H1 (cell line): ENCODE results near the gene TBC1D10A. TPM values are rescaled to one million over a fixed set of nuclear protein-coding genes. Genes with fewer than 3 reads are reported as not detected.

Source experiments
- CTCF ChIA-PET: fragments of 300-600 bp; sonication (Branson Sonifier 250); formaldehyde crosslinking; loops from one replicate; lab custom pipeline; 2021; ENCODE audit not compliant: partially characterized antibody; lab: Charles Lee
- POLR2A ChIA-PET: fragments of 300-600 bp; sonication (Branson Sonifier 250); formaldehyde crosslinking; loops from one replicate; lab custom pipeline; 2021; ENCODE audit warnings: inconsistent platforms; ENCODE audit not compliant: partially characterized antibody; lab: Charles Lee
- DNase-seq, 2 experiments: peaks; one replicate each; pipeline versions ENCODE4 v3.0.0 to v3.0.0-alpha.2; 2010 to 2022; ENCODE audit warnings: low spot score in 2 of 2, low read depth in 1 of 2, mixed read lengths in 1 of 2
- FAIRE-seq: peaks from 2 replicates; lab custom pipeline; 2011; peaks lifted over from hg19 to GRCh38; lab: Jason Lieb, UNC
- H2AFZ ChIP-seq: 2 replicates; pipeline ENCODE4 v1.8.1; 2012; ENCODE audit warnings: low read length, inconsistent platforms
- H2AK5ac ChIP-seq: 2 replicates; pipeline ENCODE4 v1.6.1; 2013; ENCODE audit warnings: low read depth, low read length
- H2BK120ac ChIP-seq: replicated peaks from 2 replicates; pipeline ENCODE3; 2013; ENCODE audit warnings: low read depth, low read length, inconsistent platforms
- H2BK12ac ChIP-seq: 2 replicates; pipeline ENCODE4 v1.6.1; 2013; ENCODE audit warnings: low read depth, low read length
- H2BK15ac ChIP-seq: 2 replicates; pipeline ENCODE4 v1.6.1; 2013; ENCODE audit warnings: low read length
- H2BK20ac ChIP-seq: 2 replicates; pipeline ENCODE4 v1.6.1; 2013; ENCODE audit warnings: low read length
- H2BK5ac ChIP-seq: 2 replicates; pipeline ENCODE4 v1.6.1; 2013; ENCODE audit warnings: low read depth, low read length
- H3K14ac ChIP-seq: 2 replicates; pipeline ENCODE4 v1.6.1; 2013; ENCODE audit warnings: inconsistent platforms; ENCODE audit not compliant: insufficient read length
- H3K18ac ChIP-seq: 2 replicates; pipeline ENCODE4 v1.6.1; 2013; ENCODE audit warnings: low read length; ENCODE audit errors: extremely low read depth
- H3K23ac ChIP-seq: 2 replicates; pipeline ENCODE4 v1.6.1; 2013; ENCODE audit warnings: inconsistent platforms; ENCODE audit not compliant: insufficient read length
- H3K23me2 ChIP-seq: 2 replicates; pipeline ENCODE4 v1.6.1; 2013; ENCODE audit warnings: low read depth, low read length
- H3K27ac ChIP-seq: 2 replicates; pipeline ENCODE4 v1.6.1; 2011; ENCODE audit warnings: low read depth, low read length, inconsistent platforms
- H3K27me3 ChIP-seq, 4 experiments: replicated peaks in 1 of 4; 1 replicate in 1 of 4; 2 replicates in 3 of 4; pipeline versions ENCODE4 v1.6.1 to v1.8.1; 2011 to 2013; ENCODE audit warnings: low read length in 3 of 4, mild to moderate bottlenecking in 3 of 4, inconsistent platforms in 2 of 4, mixed read lengths in 2 of 4, moderate library complexity in 1 of 4; ENCODE audit not compliant: control insufficient read depth in 3 of 4, insufficient read depth in 3 of 4; ENCODE audit errors: extremely low read depth in 1 of 4
- H3K36me3 ChIP-seq, 4 experiments: 2 replicates each; pipeline versions ENCODE4 v1.6.1 to v1.8.1; 2011 to 2013; ENCODE audit warnings: mild to moderate bottlenecking in 4 of 4, low read length in 3 of 4, moderate library complexity in 2 of 4, control low read depth in 1 of 4, inconsistent platforms in 1 of 4; ENCODE audit not compliant: insufficient read depth in 4 of 4, control insufficient read depth in 2 of 4
- H3K4ac ChIP-seq: replicated peaks from 2 replicates; pipeline ENCODE3; 2013; ENCODE audit warnings: low read length, low read depth, mixed read lengths, inconsistent platforms; ENCODE audit not compliant: insufficient read length
- H3K4me1 ChIP-seq, 4 experiments: replicated peaks in 1 of 4; 1 replicate in 1 of 4; 2 replicates in 3 of 4; pipeline versions ENCODE4 v1.6.1 to v1.8.1; 2011 to 2013; ENCODE audit warnings: low read length in 3 of 4, inconsistent platforms in 2 of 4, mixed read lengths in 1 of 4; ENCODE audit not compliant: insufficient read depth in 4 of 4, control insufficient read depth in 3 of 4
- H3K4me2 ChIP-seq, 2 experiments: 2 replicates each; pipeline versions ENCODE4 v1.6.1 to v1.8.1; 2011 to 2013; ENCODE audit warnings: low read depth in 2 of 2, low read length in 2 of 2, control low read depth in 1 of 2, inconsistent platforms in 1 of 2, mild to moderate bottlenecking in 1 of 2; ENCODE audit not compliant: insufficient read depth in 1 of 2
- H3K4me3 ChIP-seq, 4 experiments: fragments of 200-600, 300-600 bp in 1 of 4; sonication (generic), shearing (Covaris generic), sonication (Bioruptor Twin) in 1 of 4; 2 replicates each; pipeline versions ENCODE4 v1.5.1 to v1.8.1; 2011 to 2016; ENCODE audit warnings: low read length in 4 of 4, low read depth in 3 of 4, control low read depth in 2 of 4, inconsistent platforms in 2 of 4, mild to moderate bottlenecking in 2 of 4, mixed read lengths in 1 of 4, moderate library complexity in 1 of 4; ENCODE audit not compliant: insufficient read depth in 2 of 4; ENCODE audit errors: extremely low read depth in 1 of 4
- H3K56ac ChIP-seq: replicated peaks from 2 replicates; pipeline ENCODE3; 2013; ENCODE audit warnings: low read depth, mild to moderate bottlenecking, mixed read lengths, low read length, inconsistent platforms; ENCODE audit not compliant: insufficient read length
- H3K79me1 ChIP-seq: 2 replicates; pipeline ENCODE4 v1.6.1; 2013; ENCODE audit warnings: low read depth, low read length, control low read depth
- H3K79me2 ChIP-seq, 2 experiments: 2 replicates each; pipeline versions ENCODE4 v1.6.1 to v1.8.1; 2012 to 2013; ENCODE audit warnings: low read length in 2 of 2, mild to moderate bottlenecking in 2 of 2, inconsistent platforms in 1 of 2; ENCODE audit not compliant: insufficient read depth in 2 of 2, control insufficient read depth in 1 of 2
- H3K9ac ChIP-seq, 4 experiments: replicated peaks in 1 of 4; 1 replicate in 1 of 4; 2 replicates in 3 of 4; pipeline versions ENCODE4 v1.6.1 to v1.8.1; 2011 to 2013; ENCODE audit warnings: low read depth in 3 of 4, low read length in 3 of 4, control low read depth in 2 of 4, mild to moderate bottlenecking in 2 of 4, moderate library complexity in 2 of 4, inconsistent platforms in 1 of 4; ENCODE audit errors: extremely low read depth in 1 of 4
- H3K9me3 ChIP-seq, 2 experiments: 2 replicates each; pipeline versions ENCODE4 v1.6.1 to v1.8.1; 2012 to 2013; ENCODE audit warnings: mild to moderate bottlenecking in 2 of 2, moderate library complexity in 2 of 2, control low read depth in 1 of 2, inconsistent platforms in 1 of 2, low read depth in 1 of 2, low read length in 1 of 2, mixed read lengths in 1 of 2; ENCODE audit not compliant: insufficient read depth in 2 of 2
- H4K20me1 ChIP-seq, 2 experiments: replicated peaks in 1 of 2; 2 replicates each; pipeline versions ENCODE3 to v1.8.1; 2011 to 2013; ENCODE audit warnings: inconsistent platforms in 2 of 2, low read length in 2 of 2, mild to moderate bottlenecking in 1 of 2; ENCODE audit not compliant: insufficient read depth in 2 of 2, control insufficient read depth in 1 of 2
- H4K5ac ChIP-seq: 2 replicates; pipeline ENCODE4 v1.6.1; 2013; ENCODE audit warnings: low read length, low read depth, mixed read lengths, inconsistent platforms; ENCODE audit not compliant: insufficient read length
- H4K8ac ChIP-seq: 2 replicates; pipeline ENCODE4 v1.8.0; 2013; ENCODE audit warnings: mild to moderate bottlenecking, moderate library complexity, low read length, inconsistent platforms; ENCODE audit not compliant: insufficient read depth; ENCODE audit errors: extremely low read depth
- H4K91ac ChIP-seq: replicated peaks from 2 replicates; pipeline ENCODE3; 2013; ENCODE audit warnings: low read length, mixed read lengths, inconsistent platforms; ENCODE audit not compliant: insufficient read length
- ATF2 ChIP-seq: IDR thresholded peaks from 2 replicates; pipeline ENCODE4 v1.6.1; 2012; ENCODE audit warnings: low read length, inconsistent platforms
- BACH1 ChIP-seq: IDR thresholded peaks from 2 replicates; pipeline ENCODE4 v1.6.1; 2012; ENCODE audit warnings: low read length, improper control_type of control experiment
- BCL11A ChIP-seq, 2 experiments: IDR thresholded peaks; one replicate each; pipeline ENCODE4 v1.6.1; 2011; ENCODE audit warnings: low read depth in 2 of 2, low read length in 2 of 2, mild to moderate bottlenecking in 2 of 2
- CBX5 ChIP-seq: fragments of 300-800, 300-1000 bp; sonication (generic); IDR thresholded peaks from 2 replicates; pipeline ENCODE4 v1.7.1; 2016; ENCODE audit warnings: antibody characterized with exemption, low read length, low read depth
- EP300 ChIP-seq, 2 experiments: IDR thresholded peaks; 1 replicate in 1 of 2; 2 replicates in 1 of 2; pipeline ENCODE4 v1.6.1; 2011 to 2012; ENCODE audit warnings: low read depth in 2 of 2, low read length in 2 of 2, mild to moderate bottlenecking in 2 of 2, borderline replicate concordance in 1 of 2, inconsistent platforms in 1 of 2, moderate library complexity in 1 of 2
- FOSL1 ChIP-seq: IDR thresholded peaks from 2 replicates; pipeline ENCODE4 v1.6.1; 2011; ENCODE audit warnings: mild to moderate bottlenecking, low read depth, low read length, moderate library complexity; ENCODE audit not compliant: insufficient read depth
- NRF1 ChIP-seq: IDR thresholded peaks from 2 replicates; pipeline ENCODE4 v1.6.1; 2011; ENCODE audit warnings: mild to moderate bottlenecking, low read depth, low read length, improper control_type of control experiment
- RBBP5 ChIP-seq: IDR thresholded peaks from 2 replicates; pipeline ENCODE4 v1.7.1; 2012; ENCODE audit warnings: low read depth, mild to moderate bottlenecking, inconsistent platforms, low read length, moderate library complexity, borderline replicate concordance
- RXRA ChIP-seq: IDR thresholded peaks from 2 replicates; pipeline ENCODE4 v1.6.1; 2011; ENCODE audit warnings: low read depth, mild to moderate bottlenecking, low read length, moderate library complexity; ENCODE audit not compliant: insufficient read depth
- SRF ChIP-seq: IDR thresholded peaks from 2 replicates; pipeline ENCODE4 v1.6.1; 2011; ENCODE audit warnings: mild to moderate bottlenecking, low read depth, low read length, moderate library complexity
- WGBS, 2 experiments: shearing (Covaris generic) in 1 of 2; methylation state at CpG; one replicate each; pipeline versions ENCODE4 v1.1.6 to v1.1.7; 2013 to 2015; ENCODE audit warnings: low lambda C conversion rate in 2 of 2, mixed read lengths in 2 of 2, inconsistent platforms in 1 of 2, low coverage in 1 of 2, missing lambda C conversion rate in 1 of 2; ENCODE audit not compliant: insufficient replicate concordance in 2 of 2, insufficient coverage in 1 of 2, insufficient read length in 1 of 2; ENCODE audit errors: extremely low coverage in 1 of 2, missing lambda C conversion rate in 1 of 2; 5-methylcytosine and 5-hydroxymethylcytosine counted together
- polyA plus RNA-seq, 7 experiments: library from polyadenylated mRNA; depleted of rRNA in 3 of 7; stranded (reverse) in 5 of 7; unstranded in 2 of 7; fragments of >200 nt in 5 of 7; fragments of 200-250 nt in 2 of 7; gene quantifications; 1 replicate in 5 of 7; 2 replicates in 1 of 7; 4 replicates in 1 of 7; pipeline versions ENCODE4 v1.2.1 to v1.2.3, GENCODE V29; 2011 to 2013; ENCODE audit warnings: missing spikeins in 2 of 7, mixed read lengths in 2 of 7
- total RNA-seq: library from RNA; stranded (reverse); fragmentation: NEBNext Ultra II Directional; extraction: Animal tissue kit (Norgen Biotek cat#: 25700); gene quantifications from 2 replicates; pipeline ENCODE4 v1.2.1, GENCODE V29; 2021

TBC1D10A gene
- total and polyA plus RNA-seq, 2 of the 8 experiments (the other 6 are each of a cell fraction or from before 2014, with no cell fraction given), result 5.4 to 7.0 TPM

- Histone ChIP-seq H3K14ac (no peak overlapping the region), H4K91ac (no peak overlapping the region), H2AK5ac (0 out of 2 replicates have a peak overlapping the region, but pooled peaks have one; percentile 54), H4K5ac (no peak overlapping the region), H3K4ac (no peak overlapping the region), H4K8ac (no peak overlapping the region), H2AFZ (no peak overlapping the region), H3K9me3 (no peaks in the 10 kb centered on the region), H3K9ac (no peak overlapping the region), H3K79me1 (no peaks in the 10 kb centered on the region), H3K27ac (no peak overlapping the region), H3K4me3 (no peak overlapping the region), H2BK12ac (no peak overlapping the region; the same call in 1 of the 2 replicates), H2BK20ac (no peak overlapping the region), H3K56ac (no peak overlapping the region), H3K79me2 (no peaks in the 10 kb centered on the region), H2BK15ac (no peak overlapping the region; the same call in 1 of the 2 replicates), H4K20me1 (no peaks in the 10 kb centered on the region), H3K23ac (no peak overlapping the region), H2BK5ac (0 out of 2 replicates have a peak overlapping the region, but pooled peaks have one; percentile 24), H2BK120ac (no peak overlapping the region), H3K4me1 (peaks cover 0 to 10% (median 3%) of the 10 kb centered on the region in 4 experiments; a peak in 3 of 7 replicates), H3K18ac (no peak overlapping the region), H3K36me3 (no peaks in the 10 kb centered on the region), H3K4me2 (no peak overlapping the region), H3K23me2 (no peaks in the 10 kb centered on the region; the same call in 1 of the 2 replicates), H3K27me3 (no peaks in the 10 kb centered on the region)
- DNase-seq (no peak), FAIRE-seq (no peak)
- 82% methylated on average over 16 of the region's 16 CpGs; no CpG with 5 or more reads in 1 of the 2 experiments for WGBS, 2 experiments
- ChIA-PET POLR2A (interaction anchor here (1.4 to 1.7 kb wide), 2 partner anchors 9 to 16 kb away, joined by 3 read pairs; no protein-coding TSS in a partner anchor), CTCF (interaction anchor here (0.5 to 5.3 kb wide), 6 partner anchors 8 to 702 kb away, joined by 3 to 35 read pairs (median 8); partner anchors contain the start of gene CASTOR1)
- TF ChIP-seq EP300 (IDR thresholded peaks at IDR 0.05; ENCODE audit: borderline replicate concordance in 1 of 2, low read depth in 2 of 2, low read length in 2 of 2) (no peak), BACH1 (no peak), FOSL1 (no peak), RBBP5 (no peak), ATF2 (no peak), NRF1 (no peak), CBX5 (no peak), BCL11A (IDR thresholded peaks at IDR 0.05; ENCODE audit: low read depth in 2 of 2, low read length in 2 of 2) (no peak), SRF (no peak), RXRA (no peak)
Measured at GRCh38 chr22:30279046-30279788, 47.5 kb downstream of the TBC1D10A start.
